NCI-H446 (cell line): ENCODE results near the gene MRPS27.
A peak's percentile ranks its signal among the peaks of the same experiment; 100 is the strongest.

ENCODE experiments used
- DNase-seq, 2 experiments: peaks; one replicate each; lab custom pipeline; 2025; lab: John Stamatoyannopoulos, UW

MRPS27 gene

DNA sequence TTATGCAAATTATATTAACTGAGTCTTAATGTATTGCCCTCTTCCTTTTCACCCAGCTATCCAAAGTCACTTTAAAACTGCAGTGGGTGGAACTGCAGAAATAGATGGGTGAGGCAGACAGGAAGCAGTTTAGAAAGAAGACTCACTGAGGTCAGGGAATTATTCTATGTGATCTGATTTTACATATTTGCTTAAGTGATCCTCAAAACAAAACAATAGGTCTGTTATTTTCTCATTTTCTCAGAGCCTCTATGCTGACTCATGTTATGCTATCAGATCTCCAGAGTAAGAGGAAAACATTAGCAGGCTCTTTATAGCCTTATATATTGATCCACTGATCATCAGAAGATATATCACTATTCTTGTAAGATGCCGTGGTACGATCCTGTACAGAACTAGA is 63.5 kb downstream of the MRPS27 start:
- DNase-seq, result no peak

DNA sequence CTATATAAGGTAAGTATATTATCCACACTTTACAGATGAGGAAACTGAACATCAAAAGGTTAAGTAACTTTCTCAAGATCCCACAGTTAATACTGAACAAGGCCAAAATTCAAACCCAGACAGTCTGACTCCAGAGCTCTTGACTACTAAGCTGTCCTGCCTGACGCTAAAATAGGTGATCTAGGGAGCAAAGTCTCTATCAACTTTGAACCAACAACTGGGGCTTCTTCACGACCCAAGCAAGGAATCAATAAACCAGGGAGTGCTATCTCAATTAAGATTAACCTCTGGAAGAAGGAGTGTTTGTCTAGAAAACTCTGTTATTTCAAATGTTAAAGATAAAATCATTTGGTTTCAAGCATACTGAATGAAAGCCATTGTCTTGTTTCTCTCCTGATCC is 64.4 kb downstream of the MRPS27 start:
- DNase-seq, result no peak

DNA sequence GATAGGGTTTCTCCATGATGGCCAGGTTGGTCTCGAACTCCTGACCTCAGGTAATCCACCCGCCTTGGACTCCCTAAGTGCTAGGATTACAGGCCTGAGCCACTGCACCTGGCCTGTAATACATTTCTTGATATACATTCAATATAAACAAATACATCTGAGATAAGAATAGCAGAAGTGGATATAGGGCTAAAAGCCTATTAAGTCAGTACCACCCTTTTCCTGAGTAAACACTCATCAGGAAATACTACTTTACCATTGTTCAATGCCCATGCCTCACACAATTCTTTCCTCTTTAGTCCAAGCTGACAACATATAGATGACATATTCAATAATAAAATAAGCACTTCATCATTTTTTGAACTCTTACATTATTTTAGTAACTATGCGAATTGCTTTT is 64.8 kb downstream of the MRPS27 start:
- no peak for DNase-seq

DNA sequence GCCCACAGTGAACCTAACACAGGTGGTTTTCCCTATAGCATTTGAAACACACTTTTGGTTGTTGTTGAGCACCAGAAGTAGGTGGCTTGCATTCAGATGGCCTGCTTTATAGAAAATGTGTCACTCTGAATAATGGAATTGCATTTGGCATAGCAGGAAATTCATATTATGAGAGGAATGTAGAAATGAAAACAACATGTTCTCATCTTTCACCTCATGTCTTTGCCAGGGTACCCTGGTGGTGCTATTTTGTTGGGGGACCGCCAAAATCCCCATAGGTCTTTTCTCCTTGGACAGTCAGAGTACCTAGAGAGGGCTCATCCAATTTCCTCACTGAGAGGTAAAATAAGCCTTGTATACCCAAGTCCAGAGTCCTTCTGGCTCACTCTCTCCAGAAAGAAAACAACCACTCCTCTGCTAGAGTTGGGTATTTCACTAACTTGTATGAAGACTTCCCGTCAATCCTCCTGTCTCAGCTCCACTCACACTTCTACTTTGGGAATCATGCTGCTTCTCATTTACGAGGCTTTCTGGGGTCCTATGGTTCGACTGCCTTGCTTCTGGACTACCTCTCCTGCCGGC is 67.4 kb downstream of the MRPS27 start:
- peak in 1 of 2 experiments; percentile 80 for DNase-seq

DNA sequence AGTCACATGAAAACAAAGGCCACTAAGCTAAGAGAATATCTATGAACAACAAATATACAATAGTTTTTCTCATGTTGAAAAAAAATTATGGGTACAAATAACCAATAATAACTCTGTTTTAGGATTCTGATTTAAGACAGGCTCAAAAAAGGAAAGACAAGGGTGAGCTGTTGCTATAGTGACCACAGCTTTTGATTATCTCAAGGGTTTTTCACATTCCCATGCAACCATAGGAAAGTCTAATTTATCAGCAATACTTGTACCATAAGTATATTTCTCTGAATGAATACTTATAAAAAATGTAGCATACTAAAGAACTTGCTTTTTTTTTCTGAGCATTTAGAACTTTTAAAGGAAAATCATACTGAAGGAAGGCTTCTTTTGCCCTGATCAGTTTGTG is 68.0 kb downstream of the MRPS27 start:
- no peak for DNase-seq

DNA sequence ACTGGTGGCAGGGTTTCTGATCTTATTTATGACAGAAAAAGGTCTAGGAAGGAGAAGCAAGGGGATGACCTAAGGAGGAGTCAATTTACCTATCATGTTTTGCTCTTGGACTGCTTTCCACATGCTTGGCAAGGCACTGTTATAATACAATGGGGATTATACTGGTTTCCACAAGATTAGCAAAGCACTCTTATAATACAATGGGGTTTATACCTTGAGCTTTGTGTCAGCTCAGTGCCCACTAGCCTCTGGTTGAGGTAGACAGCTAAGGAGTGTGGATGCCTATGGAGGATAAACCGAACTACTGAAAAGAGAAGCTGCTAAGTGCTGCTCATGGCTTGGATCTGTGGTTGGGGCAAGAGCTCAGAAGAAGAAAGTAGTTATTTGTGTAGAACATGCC is 68.7 kb downstream of the MRPS27 start:
- DNase-seq, result no peak

DNA sequence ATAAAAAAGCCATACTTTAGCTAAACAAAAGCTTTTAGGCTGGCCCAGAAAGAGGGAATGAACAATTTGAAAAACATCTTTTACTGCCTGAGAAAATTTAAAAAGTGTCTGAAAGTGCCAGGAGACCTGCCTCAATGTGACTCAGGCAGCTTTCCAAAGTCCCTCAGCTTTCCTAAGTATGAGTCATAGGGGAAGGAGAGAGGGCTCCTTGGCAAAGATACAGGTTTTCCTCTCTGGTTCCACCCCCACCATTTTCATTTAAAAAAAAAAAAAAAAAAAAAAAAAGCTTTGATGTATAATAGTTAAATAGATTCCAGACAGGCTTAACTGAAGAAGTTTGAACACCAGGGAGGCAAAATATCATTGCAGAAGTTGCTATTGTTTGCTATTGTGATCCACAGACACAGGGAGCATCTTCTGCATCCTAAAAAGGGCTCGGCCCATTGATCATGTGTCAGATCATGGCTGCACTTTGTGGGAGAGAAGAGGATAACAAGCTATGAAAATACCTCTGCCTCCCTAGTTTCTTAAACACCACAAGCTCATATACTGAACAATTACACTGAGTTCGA is 71.5 kb downstream of the MRPS27 start:
- DNase-seq, result peak; percentile 65 to 90

DNA sequence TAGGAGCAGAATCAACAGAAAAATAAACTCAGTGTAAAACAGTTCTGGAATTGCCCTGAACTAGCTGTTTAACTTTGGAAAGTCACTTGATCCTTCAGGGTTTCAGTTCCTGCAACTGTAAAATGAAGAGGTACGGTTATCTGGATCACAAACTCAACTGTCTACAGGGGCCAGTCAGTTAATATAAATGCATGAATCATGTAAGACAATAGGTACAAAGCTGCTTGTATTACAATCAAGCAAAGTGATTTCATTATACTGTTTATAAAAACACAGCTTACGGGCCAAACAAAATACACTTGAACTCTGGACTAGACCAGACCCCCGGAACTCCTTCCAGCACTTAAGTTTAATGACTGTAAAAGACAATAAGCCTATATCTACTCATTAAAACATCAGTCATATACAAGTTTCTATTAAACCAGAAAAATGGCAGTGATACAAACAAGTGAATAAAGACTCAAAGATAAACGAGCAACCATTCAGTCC is 73.0 kb downstream of the MRPS27 start:
- DNase-seq, result no peak

DNA sequence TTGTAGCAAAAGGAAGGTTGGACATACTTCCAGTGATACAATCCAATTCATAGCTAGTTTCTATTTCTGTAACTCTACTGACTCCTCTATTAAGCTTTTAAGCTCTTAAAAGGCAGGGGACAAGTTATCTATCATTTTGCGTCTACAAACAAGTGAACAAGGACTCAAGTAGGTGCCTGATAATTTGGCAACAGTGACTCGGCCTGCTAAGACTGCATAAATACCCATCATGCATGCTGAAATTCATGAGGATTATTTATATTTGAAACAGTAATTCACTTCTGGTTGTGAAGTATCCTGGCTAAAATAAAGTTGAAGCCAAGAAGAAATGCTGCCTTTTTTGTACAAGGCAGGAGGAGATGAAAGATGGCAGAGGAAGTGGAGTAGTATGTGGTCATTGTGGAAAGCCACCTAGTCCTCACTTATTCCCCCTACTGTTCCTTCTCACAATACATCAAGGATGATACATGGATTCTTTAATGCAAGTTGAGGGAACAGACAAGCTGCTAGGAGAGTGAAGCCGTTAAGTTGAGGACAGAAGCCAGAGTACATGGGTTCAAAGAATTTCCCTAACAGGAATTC is 74.0 kb downstream of the MRPS27 start:
- no peak for DNase-seq

DNA sequence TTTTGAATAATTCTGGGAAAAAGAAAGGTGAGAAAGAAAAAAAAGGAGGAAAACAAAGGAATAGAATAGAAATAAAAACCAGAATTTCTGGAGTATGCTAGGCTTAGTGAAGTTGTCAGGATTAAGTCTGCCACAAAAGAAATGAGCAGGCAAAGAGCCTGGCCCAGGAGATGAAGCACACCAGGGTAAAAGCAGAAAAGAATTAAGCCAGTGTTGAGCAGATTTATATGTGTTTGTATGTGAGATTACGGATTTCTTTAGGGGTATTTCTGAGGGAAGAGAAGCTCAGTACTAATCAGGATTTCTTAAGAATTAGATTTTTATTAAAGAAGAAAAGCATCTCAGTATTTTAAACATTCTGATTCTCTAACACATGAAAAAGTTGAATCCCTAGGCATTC is 74.5 kb downstream of the MRPS27 start:
- no peak for DNase-seq

DNA sequence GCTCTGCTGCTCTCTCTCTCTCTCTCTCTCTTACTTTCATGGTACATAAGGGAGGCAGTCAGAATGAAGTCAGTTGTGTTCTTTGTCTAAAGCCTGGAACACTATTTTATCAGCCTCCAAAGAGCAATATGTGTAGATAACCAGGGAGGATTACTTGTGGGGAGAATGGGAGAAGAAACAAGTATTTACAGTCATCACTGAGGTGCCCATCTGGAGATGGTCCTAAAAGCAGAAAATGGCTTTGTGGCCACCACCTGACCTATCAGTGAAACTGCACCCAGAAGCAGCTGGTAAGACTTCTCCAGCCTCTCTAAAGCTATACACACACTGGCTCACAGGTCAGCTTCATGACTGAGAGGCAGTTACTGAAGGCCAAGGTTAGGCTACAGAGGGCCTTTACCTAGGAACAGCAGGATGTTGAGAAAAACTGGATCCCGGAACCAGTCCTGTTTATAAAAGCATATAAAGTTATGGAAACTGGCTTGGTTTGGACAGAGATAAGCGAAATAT is 75.1 kb downstream of the MRPS27 start:
- peak in 1 of 2 experiments; percentile 66 for DNase-seq

DNA sequence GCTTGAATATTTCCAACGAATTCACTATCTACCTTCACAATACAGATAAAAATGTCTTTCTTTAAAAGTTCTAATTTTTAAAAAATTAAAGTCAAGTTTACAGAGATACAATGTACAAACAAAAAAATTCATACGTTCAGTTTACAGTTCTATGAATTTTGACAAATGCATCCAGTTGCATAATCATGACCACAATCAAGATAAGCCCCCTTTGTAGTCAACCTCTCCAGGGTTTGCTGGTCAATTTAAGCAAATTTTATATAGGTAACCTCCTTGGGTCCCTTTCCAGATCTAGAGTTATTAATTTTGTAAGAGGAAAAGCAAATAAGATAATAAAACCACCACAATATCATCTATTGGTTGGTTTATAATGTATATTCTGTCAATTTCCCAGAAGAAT is 76.3 kb downstream of the MRPS27 start:
- DNase-seq, result no peak

DNA sequence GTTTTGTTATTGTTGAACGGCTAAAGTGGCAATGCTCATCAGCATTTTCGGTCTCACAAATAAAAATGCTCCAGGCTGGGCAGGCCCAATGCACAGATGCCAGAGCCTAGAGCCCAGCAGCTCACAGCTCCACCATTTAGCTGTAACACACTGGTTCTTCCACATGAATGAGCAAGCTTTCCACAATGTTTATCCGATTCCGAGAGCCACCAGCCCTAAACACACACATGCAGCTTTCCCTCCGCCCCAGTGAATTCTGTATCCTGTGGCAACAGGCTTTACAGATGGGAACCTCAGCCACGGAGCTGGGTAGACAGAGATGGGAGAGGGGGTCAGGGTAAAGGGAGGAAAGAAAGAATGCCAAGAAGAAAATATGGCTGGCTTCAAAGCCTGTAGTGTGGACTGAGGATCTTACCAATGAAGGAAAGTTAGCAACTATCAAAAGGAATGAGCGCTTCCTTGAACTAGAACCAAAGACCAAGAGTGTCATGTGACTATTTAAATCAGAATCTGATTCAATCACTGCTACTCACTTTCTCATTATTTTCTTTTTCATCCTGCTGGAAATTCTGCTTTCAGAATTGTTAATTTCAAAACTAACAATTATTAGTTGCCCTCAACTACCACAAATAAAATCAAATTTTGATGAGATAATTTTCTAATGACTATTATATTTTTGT is 77.1 kb downstream of the MRPS27 start:
- DNase-seq, result peak; percentile 68 to 93

DNA sequence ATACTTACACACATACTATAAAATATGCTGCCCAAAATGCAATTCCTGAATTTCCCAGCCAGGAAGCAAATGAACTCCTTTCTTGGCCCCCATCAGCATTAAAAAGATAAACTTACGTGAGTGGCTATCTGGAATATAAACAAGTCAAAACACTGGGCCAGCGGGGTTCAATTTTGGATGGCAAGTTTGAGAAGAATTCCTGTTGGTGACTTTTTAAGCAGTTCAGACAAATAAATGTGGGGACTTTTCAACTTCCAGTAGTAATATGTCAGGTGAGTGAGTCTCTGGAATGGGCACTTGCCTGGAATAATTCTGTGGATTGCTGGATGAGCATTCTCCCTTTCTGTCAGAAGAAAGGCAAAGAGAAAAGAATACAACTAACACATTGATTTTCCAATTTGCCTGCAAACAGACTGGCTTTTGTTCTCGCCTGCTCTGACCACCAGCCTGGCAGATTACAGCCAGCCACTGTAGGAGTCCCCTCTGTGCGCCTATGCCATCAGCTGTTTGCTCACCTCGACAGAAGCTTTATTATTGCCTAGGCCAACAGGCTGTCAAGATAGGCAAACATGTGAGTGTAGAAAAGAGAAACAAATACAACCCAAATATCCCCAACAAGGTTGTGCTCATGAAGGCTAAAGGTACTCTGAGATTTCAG is 78.6 kb downstream of the MRPS27 start:
- peak in 1 of 2 experiments; percentile 5 for DNase-seq

DNA sequence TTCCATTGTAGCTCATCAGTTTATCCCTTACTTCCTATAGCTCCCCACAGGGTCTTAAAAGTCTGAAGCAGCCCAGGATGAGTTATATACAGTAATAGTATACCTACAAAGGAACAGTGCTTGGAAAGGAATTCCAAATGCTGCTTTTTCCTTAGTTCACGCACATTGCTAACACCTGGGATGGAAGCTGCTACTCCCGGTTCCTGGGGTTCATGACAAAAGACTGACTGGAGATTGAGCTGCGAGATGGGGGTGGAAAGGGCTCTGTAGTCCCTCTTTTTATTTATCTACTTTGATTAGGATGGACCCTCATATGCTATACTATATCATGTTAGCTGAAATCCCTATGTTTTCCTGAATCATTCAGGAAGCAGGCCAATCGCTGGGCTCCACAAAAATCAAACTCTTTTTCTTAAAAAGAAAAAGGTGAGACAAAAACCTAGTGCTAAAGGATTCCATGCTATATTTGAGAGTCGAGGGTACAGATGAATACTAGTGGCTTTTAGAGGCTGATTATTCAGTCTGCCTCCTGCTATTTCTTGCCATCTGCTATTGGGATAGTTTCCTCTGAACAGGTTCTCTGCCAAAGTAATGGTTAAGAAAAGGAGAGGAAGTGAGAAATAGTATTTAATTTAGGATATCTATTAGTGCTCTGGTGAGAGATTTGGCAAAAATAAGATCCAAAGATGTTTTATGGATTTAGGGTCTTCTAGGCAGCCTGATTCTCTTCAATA is 81.2 kb downstream of the MRPS27 start:
- DNase-seq, result peak in 1 of 2 experiments; percentile 54

DNA sequence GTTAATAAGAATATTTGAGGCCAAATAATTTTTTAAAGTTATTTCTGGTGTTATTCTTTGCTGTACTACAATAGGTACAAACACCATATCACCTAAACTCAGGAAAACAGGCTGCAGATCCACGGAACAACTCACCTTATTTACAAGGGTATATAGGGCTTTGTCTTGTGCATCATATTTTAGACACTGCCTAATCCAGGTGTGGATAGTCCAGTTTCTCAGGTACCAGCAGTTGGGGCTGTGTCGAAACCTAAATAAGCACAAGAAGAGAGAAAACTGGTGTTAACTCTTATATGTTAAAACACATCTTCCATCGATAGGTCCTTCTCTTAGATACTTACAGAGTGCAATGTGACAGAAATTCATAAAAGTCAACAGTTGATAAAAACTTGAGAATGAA is 82.2 kb downstream of the MRPS27 start:
- no peak for DNase-seq

DNA sequence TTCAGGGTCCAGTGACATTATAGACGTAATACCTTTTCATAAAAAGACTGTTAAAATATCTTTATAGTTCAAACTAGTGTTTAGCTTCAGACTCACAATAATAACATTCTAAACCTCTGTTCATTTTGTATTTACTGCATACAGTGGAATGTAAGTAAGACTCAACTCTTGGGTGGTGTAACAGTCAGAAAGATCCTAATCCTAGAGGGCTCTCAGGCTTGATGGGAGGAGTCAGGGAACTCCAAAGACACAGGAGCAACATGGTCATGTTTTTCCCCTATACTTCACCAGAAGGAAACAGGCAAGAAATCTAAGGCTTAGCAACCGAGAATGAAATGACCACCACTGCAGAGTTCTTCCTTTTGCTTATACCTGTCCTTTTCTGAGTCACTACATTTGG is 82.6 kb downstream of the MRPS27 start:
- DNase-seq, result no peak

DNA sequence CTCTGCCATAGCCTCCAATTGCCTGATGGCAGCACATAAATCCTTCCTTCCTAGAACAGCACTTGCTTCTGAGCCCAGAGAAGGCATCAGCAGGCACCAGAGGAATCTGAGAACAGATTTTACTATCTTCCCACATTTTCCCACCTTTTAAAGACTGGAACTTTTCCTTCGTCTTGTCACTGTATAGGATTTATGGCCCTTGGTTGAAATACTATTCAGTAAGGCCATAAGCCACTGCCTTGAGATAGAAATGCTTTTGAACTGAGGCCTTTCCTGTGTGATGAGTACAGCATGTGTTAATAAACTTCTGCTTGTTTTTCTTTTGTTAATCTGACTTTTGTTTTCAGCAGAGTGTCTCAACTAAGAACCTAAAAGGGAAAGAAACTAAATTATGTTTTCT is 84.3 kb downstream of the MRPS27 start:
- no peak for DNase-seq

DNA sequence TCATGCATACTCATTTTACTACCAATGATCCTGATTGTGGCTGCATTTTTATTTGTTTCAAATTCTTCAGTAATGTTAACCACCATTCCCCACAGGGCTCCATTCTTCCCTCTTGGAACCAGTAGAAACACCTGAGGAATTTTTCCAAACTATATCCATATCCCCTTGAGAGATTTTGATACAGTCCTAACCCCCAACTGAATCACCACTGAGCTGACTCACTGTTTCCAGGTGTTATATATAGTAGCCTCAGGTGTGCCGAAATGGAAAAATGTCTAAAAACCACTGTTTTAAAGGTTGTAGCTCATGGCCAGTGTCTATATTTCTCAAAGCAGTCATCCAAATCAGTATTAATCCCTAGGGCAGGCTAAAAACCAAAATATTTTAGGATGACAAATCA is 85.2 kb downstream of the MRPS27 start:
- DNase-seq, result no peak

DNA sequence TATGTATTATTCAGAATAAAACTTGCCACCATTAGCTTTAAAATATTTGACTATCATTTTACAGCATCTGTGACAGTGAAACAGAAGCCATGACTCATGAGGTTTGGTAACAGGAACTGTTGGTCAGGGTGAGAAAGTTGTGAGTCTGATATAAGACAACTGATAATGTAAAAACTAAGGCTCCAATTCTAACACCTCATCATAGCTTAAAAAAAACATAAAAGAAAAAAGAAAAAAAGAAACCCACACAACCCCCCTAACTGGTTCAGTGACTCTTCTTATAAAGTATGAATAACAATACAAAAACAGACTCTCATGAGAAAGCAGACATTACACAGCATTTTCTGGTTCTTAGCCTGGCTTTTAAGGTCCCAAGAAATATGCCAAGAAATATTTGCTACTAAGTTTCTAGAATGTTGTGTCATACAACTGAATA is 85.8 kb downstream of the MRPS27 start:
- no peak for DNase-seq

DNA sequence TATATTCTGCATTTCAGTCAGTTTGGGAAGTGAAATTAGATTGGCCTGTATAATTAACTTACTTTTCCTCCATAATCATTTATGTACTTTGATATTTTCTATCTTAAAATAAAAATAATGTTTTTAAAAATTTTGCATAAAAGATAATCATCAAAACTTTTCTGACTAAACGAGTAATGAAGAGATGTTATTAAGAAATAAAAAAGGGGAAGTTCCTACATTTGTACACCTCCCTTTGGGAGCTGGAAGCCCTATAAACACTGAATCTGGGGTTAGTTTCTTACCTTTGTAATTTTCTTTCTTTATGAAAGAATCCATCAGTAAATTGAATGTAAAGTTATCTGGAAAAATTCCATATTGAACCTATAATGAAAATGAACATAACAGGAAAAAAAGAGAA is 86.2 kb downstream of the MRPS27 start:
- no peak for DNase-seq

DNA sequence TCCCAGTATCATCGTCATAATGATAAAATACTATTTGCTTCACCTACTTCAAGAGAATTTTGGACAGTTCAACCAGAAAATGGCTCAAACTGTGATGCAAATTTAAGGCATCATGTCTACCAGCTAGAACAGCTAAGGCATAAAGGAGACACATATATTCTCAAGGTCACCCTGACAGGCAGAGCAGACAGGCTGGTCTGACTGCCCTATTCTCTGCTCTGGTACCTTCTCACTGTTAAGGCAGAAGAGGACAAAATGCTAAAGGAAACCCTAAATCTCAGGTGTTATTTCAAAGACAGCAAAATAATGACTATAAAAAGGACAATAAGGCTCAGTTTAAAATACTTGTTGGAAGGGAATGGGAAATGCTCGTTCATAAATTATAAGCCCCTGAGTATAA is 87.2 kb downstream of the MRPS27 start:
- DNase-seq, result no peak
